Measurements from ENCODE around the gene ARHGEF3. TPM values are rescaled to one million over a fixed set of nuclear protein-coding genes. Genes with fewer than 3 reads are reported as not detected.
A peak's percentile ranks its signal among the peaks of the same experiment; 100 is the strongest.

Gene ARHGEF3
- total RNA-seq, 1 experiment from 2014 or later: 4.4 TPM

DNA sequence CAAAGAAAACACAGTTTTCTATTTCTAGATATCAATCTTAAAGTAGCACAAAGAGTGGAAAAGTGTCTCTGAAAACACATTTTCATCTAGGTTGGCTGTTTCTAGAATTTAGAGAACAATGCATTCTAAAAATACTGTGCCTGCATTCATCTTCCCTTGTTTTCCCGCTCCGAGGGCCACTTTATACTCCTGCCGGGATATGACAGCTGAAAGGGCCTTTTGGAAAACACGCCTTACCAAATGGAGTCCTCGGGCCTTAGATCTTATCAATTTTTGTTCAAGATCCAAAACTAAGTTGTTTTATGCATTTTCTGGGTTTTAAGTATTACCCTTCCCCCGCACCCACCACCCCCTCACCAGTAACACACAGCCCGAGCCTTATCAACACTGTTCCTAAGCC is 47.9 kb upstream of the ARHGEF3 start:
- no peaks in the 10 kb centered on the region for H3K27me3 ChIP-seq (ENCODE audit: insufficient read depth, low read length)
- no peak overlapping the region for H3K27ac ChIP-seq (ENCODE audit: insufficient read length, low read depth, low read length)
- no peak overlapping the region for H3K4me2 ChIP-seq (ENCODE audit: insufficient read depth, insufficient read length, low read length)
- H3T11ph ChIP-seq (ENCODE audit: low read length): no peak overlapping the region
- no peak overlapping the region for H3K56ac ChIP-seq (ENCODE audit: insufficient read length, low read depth, low read length)
- H2AK5ac ChIP-seq (ENCODE audit: insufficient read length, low read length): no peak overlapping the region
- no peaks in the 10 kb centered on the region for H3K23me2 ChIP-seq (ENCODE audit: insufficient read length, low read depth, low read length, poor library complexity, severe bottlenecking)
- no peaks in the 10 kb centered on the region for H3K36me3 Mint-ChIP-seq (ENCODE audit: insufficient read depth in 1 of 3, low read depth in 3 of 3)
- TF ChIP-seq CTCF (conservative IDR thresholded peaks at IDR 0.05): no peak
- H3K9ac ChIP-seq (ENCODE audit: extremely low read depth, insufficient read length, low read length): no peak overlapping the region
- no peak overlapping the region for H4K5ac ChIP-seq (ENCODE audit: insufficient read length, low read depth, low read length)
- DNase-seq: no peak
- peaks cover 0 to 5% of the 10 kb centered on the region in 2 experiments; a peak in 2 of 4 replicates for H3K4me1 Mint-ChIP-seq
- H3K27ac Mint-ChIP-seq: peak overlapping the region in 1 of 3 experiments; percentile 74; a peak in 1 of 7 replicates
- H3K4me1 ChIP-seq (ENCODE audit: insufficient read depth, low read length): no peaks in the 10 kb centered on the region
- no CpG with 5 or more reads among the region's 7 CpGs for WGBS (ENCODE audit: extremely low coverage, insufficient read length, low lambda C conversion rate)
- H3K14ac ChIP-seq (ENCODE audit: insufficient read depth, low read length): no peak overlapping the region
- H2BK120ac ChIP-seq (ENCODE audit: low read depth, low read length, poor library complexity, severe bottlenecking): no peak overlapping the region
- H2BK12ac ChIP-seq (ENCODE audit: insufficient read length, low read depth, low read length): no peak overlapping the region
- no peaks in the 10 kb centered on the region for H3K27me3 Mint-ChIP-seq (ENCODE audit: low read depth)
- no peak overlapping the region for H3K4ac ChIP-seq (ENCODE audit: low read depth, low read length)
- no peaks in the 10 kb centered on the region for H3K79me1 ChIP-seq (ENCODE audit: insufficient read depth, low read depth, low read length, poor library complexity, severe bottlenecking)
- no peak overlapping the region for H3K4me3 Mint-ChIP-seq
- H4K91ac ChIP-seq (ENCODE audit: insufficient read length, low read depth, low read length): no peak overlapping the region
- H4K8ac ChIP-seq (replicated peaks; ENCODE audit: insufficient read length, low read depth, low read length): no peak overlapping the region
- no peaks in the 10 kb centered on the region for H3K9me3 ChIP-seq (ENCODE audit: control insufficient read depth, low read depth, low read length)
- no peak overlapping the region for H3K23ac ChIP-seq (ENCODE audit: insufficient read length, low read depth, low read length)
- H2BK15ac ChIP-seq (ENCODE audit: low read depth, low read length): no peak overlapping the region
- no peak overlapping the region for H3K18ac ChIP-seq (ENCODE audit: insufficient read length, low read depth, low read length)
- no peaks in the 10 kb centered on the region for H4K20me1 ChIP-seq (ENCODE audit: control insufficient read depth, insufficient read depth, insufficient read length)
- no peak overlapping the region for H2AFZ ChIP-seq (ENCODE audit: low read length)
- no peak overlapping the region for H2BK20ac ChIP-seq (ENCODE audit: low read depth, low read length, poor library complexity, severe bottlenecking)
- no peak overlapping the region for H2BK5ac ChIP-seq (ENCODE audit: insufficient read length, low read length)
- no peaks in the 10 kb centered on the region for H3K79me2 ChIP-seq (ENCODE audit: insufficient read depth, low read length)
- H3K9me3 Mint-ChIP-seq: no peaks in the 10 kb centered on the region; a peak in 1 of 5 replicates
